Fibroblast of gingiva (primary cell): ENCODE measurements around the gene LRRC49.
"Not testable (repeated sequence)": the region's sequence is repeated elsewhere in the genome, so short reads cannot be mapped to it uniquely, and the experiment has no call there.

Experiments
- DNase-seq: peaks from one replicate; pipeline ENCODE4 v3.0.0-alpha.2; 2011; ENCODE audit warnings: low read depth

LRRC49 gene

DNA sequence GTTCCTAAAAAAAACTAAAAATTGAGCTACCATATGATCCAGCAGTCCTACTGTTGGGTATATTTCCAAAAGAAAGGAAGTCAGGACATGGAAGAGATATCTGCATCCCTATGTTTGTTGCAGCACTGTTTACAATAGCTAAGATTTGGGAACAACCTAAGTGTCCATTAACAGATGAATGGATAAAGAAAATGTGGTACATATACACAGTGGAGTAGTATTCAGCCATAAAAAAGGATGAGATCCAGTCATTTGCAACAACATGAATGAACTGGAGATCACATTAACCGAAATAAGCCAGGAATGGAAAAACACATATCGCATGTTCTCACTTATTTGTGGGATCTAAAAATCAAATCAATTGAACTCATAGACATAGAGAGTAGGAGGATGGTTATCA lies 29.5 kb downstream of the LRRC49 start:
- DNase-seq: no peak

DNA sequence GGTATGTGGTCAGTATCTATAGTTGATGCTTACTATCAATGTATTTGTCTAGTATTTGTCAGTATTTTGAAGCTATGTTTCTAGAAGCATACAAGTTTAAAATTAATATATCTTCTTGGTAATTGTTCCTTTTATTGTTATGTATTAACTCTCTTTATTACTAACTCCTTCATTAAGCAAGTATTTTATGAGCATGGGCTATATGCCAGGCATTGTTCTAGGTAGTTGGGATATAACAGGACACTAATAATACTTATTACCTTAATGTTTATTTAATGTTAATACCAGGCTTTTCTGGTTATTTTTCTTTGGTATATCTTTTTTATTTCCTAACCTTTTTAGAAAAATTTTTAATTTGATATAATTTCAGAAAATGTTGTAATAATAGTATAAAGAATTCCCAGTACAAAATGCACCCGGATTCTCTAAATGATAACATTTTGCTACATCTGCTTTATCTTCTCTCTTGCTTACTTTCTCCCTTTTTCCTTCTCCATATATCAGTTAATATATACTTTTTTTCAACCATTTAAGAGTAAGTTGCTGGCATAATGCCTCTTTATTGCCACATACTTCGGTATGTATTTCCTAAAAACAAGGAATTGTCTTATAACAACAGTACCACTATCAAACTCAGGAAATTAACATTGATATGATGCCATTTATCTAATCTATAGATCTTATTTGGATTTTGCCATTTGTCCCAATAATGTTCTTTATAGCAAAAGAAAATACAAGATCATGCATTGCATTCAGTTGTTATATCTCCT lies 30.9 kb downstream of the LRRC49 start:
- no peak for DNase-seq

DNA sequence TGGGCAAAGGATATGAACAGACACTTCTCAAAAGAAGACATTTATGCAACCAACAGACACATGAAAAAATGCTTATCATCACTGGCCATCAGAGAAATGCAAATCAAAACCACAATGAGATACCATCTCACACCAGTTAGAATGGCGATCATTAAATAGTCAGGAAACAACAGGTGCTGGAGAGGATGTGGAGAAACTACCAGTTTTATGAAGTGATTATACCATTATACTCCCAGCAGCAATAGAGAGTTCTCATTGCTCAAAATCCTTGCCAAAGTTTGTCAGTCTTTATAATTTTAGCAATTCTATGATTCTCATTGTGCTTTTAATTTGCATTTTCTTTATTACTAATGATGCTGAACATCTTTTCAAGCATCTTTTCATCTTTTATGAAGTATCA lies 34.3 kb downstream of the LRRC49 start:
- DNase-seq: not testable (repeated sequence)

DNA sequence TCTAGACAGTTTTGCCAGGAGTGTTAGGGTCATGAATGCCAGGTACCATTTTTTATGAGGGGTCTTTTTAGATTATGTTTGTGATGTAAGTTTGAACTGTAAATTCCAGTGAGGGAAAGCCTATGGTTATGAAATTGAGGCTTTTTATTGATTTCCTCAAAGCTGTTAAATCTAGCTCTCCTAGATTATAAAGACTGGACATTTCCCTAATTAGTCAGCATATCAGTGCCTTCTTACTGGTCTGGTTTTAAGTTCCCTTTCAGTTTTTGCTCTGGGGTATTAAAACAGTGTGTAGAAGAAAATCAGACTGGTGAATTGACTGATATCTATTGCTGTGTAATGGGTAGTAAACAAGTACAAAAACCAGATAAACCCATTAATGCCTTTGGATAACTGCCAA lies 39.2 kb downstream of the LRRC49 start:
- DNase-seq: no peak

DNA sequence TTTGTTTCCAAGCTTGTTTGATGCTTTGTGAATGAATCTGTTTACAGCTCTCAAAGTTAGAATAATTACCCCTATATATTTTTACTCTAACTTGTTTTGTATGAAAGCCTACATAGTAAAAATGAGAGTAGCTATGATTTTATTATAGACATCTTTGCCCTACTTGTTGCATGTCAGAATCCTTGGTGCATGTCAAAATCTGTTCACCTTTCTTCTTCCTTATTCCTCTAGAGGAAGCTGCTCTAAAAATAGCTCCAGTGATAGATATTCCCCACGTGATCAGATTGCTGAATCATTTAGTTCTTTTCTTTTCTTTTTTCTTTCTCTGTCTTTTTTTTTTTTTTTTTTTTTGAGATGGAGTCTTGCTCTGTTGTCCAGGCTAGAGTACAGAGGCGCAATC lies 39.8 kb downstream of the LRRC49 start:
- no peak for DNase-seq

DNA sequence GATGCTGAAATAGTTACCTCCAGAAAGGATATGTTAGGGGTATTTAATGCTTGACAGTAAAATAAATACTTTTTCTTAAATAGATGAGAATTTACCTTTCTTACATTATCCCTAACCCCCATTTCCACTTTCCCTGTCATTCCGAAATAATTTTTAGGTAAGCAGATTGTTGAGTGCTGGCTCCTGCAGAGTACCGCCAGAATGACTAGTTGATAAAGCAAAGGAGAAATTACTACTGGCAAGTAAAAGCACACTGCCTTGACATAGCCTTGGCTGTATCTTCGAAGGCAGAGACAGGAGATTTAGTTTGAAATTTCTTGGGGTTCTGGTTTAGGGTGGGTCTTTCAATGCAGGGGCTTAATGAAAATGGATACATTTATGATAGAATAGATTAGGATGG lies 40.8 kb downstream of the LRRC49 start:
- no peak for DNase-seq

DNA sequence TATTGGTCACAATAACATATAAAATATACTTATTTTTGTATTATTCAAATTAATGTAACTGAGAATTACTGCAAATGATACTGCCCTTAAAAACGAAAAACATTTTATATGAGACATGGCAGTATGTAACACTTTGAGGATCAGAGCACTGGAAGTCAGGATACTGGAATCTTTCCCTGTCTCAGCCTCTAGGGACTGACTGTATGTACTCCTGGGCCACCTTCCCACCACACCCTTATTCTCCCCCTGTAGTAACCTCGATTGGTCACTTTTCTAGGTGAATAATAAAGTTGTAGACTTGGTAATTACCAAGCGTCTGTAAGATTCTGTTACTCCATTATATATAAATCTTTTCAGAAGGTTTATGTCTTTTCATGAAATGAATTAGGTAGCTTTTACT lies 43.0 kb downstream of the LRRC49 start:
- no peak for DNase-seq

DNA sequence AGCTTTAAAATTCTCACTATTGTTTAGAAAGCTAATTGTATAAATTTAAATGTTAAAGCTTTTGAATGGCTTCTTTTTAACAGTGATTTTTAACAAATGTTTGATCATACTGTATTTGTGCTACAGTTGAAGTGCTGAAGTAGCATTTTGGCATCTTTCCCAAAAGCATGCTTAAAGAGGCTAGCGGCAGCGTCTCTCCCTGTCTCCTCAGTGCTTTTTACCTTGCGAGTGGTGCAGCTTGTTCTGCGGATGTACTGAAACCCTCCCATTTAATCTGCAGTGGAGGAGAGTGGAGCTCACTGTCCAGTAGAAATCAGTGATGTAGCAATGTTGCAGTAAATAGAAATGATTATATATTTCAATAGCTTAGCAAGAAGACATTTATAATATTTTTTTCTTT lies 43.7 kb downstream of the LRRC49 start:
- DNase-seq: no peak

DNA sequence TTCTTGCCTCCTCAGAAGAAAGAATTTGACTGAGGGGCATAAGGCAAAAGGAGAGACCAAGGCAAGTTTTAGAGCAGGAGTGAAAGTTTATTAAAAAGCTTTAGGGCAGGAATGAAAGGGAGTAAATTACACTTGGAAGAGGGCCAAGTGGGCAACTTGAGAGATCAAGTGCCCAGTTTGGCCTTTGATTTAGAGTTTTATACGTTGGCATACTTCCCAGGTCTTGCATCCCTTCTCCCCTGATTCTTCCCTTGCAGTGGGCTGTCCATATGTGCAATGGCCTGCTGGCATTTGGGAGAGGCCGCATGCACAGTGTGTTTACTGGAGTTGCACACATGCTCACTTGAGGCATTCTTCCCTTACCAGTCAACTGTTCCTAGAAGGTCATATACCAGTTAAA lies 50.7 kb downstream of the LRRC49 start:
- peak; percentile 12 for DNase-seq

DNA sequence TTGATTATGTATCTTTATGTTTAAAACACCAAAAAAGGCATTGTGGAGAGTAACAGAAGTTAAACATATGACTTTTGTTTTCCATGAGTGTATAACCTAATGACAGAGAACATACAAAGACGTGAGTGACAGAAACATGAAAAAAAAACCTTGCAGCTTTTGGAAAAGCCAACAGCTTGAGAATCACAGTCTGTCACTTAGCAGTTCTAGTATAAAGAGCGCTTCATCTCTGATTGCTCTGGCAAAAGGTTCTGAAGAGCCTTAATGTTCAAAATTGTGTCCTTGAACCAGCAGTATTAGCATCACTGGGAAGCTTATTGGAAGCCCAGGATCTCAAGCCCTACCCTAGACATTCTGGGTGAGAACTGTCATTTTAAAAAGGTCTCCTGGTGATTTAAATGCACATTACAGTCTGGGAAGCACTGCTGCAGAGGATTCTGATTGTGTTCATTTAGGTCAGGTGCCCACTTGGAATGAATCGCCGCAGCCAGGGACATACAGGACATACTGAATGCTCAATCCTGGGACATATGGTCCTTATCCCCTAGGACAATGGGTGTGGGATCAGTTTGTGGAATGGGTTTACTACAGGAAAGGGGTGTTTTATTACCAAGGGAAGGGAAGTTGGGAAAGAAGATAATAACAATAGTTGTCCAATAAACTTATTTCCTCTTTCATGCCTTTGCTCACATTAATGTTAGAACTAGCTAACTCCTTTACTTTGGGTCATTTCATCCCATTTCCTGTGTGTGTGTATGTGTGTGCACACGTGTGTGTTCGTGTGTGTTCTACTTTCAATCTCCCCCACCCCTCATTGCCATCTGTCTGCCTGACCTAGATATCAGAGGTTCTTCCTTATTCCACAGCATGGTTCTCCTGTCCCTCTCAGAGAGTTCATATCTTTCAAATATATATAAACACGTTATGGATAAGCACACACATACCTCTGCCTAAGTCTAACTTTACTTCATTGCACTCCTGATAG lies 55.0 kb downstream of the LRRC49 start:
- DNase-seq: no peak

DNA sequence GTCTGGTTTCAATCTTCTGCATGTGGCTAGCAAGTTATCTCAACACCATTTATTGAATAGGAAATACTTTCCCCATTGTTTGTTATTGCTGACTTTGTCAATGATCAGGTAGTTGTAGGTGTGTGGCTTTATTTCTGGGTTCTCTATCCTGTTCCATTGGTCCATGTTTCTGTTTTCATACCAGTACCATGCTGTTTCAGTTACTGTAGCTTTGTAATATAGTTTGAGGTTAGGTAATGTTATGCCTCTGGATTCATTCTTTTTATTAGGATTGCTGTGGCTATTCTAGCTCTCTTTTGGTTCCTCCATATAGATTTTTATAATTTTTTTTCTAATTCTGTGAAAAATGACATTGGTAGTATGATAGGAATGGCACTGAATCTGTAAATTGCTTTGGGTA lies 58.3 kb downstream of the LRRC49 start:
- DNase-seq: no peak

DNA sequence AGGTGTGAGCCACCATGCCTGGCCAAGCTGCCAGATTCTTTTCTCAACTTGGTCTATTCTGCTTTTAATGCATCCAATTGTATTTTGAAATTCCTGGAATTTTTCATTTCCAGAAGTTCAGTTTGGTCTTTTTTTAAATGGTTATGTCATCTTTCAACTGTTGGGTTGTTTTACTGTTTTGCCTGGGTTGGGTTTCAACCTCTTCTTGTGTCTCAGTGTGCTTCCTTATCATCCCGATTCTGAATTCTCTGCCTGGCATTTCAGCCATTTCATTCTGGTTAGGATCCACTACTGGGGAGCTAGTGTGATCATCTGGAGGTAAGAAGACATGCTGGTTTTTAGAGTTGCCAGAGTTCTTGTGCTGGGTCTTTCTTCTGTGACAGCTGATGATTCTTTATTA lies 61.5 kb downstream of the LRRC49 start:
- no peak for DNase-seq

DNA sequence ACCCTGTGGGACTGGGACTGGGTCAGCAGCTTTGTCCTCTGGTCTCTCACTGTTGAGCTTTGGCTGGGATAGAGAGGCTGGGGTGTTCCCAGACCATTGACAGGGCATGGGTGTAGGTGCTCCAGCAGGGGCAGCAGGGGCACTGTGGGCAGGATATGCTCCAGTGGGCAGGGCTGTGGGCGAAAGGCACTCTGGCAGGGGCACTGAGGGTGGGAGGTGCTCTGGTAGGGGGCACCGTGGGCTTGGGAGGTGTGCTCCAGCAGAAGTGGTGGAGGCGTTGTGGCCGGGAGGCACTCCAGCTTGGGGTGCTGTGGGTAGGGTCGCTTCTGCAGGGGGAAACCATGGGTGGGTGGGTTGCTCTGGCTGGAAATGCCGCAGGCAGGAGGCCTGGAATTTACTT lies 62.1 kb downstream of the LRRC49 start:
- no peak for DNase-seq

DNA sequence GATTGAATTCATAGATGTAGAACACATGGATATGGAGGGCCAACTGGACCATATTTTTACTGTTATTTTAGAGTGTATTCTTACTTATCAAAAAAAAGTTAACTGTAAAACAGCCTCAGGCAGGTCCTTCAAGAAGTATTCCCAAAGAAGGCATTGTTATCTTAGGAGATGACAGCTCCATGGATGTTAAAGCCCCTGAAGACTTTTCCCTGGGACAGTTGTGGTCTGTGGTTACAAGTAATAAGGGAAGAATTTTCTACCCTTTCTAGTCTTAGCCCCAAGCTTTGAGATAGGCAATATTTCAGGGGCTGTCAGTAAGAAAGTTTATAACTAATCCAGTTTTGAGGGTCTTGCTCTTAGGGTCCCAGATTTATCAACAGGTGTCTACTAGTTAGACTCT lies 62.5 kb downstream of the LRRC49 start:
- DNase-seq: no peak

DNA sequence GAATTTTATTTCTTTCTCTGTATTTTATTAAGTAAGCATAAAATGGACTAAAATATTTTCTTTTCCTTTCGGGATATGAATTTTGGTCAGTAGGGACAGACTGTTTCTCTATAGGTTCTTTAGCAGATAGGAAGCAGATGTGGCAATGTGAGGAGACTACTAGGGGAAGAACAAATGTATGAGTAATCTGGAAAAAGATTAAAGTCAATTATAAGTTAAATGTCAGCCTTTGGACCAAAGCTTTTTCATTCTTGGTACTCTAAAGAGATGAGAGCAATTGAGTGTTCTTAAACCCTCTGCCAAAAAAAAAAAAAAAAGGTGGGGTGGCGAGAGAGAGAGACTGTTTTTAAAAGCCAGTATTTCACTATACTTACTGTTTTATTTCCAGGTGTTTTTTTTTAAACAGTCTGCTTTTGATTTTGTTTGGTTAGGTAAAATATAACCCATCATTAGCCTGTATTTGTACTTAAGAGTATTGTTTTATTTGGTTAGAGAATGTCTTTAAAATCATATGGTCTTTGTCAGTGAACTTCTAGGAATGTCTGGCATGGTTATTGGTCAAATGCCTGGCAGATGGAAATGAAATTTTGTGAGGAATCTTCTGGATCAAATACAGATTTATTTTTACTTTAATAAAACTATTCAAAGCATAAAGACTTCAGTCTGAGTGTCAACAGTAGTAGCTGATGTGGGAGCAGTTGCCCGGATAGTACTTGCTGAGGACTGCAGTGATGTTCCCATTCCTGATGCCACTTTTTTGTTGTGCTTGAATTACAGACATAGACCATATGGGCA lies 63.8 kb downstream of the LRRC49 start:
- DNase-seq: peak; percentile 56

DNA sequence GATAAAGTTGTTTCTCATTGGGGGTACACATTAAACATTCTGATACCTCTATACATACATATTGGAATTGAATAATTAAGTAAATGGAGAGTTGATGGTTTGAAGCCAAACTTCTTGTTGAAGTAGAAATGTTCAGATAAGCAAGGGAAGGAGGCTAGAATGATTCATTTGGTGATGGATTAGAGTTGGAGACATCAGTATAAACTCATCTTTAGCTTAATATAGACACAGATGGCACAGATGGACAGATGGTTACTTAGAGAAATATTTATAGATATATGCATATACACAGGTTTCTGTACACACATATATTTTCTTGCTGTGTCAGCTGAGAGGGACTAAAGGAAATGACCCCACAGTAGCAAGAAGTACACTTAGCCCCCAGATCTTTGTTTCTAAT lies 69.5 kb downstream of the LRRC49 start:
- no peak for DNase-seq

DNA sequence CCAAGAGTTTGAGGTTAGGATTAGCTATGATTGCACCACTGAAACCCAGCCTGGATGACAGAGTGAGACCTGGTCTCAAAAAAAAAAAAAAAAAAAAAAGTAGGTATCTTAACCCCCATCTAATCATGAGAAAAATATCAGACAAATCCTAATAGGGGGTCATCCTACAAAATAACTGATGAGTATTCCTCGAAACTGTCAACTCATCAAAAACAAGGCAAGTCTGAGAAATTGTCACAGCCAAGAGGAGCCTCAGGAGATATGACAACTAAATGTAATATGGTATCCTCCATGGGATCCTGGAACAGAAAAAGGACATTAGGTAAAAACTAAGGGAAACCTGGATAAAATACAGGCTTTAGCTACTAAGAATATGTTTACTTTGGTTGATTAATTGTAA lies 70.6 kb downstream of the LRRC49 start:
- no peak for DNase-seq

DNA sequence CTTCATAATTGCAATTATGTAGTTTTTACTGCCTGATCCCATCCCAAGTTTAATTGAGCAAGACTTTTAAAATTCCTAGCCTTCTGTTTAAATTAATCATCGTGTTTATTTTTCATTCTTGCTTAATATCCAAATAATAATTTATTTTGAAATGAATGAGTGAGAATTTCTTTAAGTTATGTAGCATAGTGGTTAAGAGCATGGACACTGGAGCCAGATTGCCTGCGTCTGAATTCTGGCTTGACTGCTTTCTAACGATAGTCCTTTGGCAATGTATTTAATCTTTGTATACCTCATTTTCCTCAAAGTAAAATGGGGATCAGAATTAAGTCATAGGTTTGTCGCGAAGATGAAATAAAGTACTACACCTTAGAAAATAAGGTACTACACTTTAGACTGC lies 71.4 kb downstream of the LRRC49 start:
- peak; percentile 41 for DNase-seq

DNA sequence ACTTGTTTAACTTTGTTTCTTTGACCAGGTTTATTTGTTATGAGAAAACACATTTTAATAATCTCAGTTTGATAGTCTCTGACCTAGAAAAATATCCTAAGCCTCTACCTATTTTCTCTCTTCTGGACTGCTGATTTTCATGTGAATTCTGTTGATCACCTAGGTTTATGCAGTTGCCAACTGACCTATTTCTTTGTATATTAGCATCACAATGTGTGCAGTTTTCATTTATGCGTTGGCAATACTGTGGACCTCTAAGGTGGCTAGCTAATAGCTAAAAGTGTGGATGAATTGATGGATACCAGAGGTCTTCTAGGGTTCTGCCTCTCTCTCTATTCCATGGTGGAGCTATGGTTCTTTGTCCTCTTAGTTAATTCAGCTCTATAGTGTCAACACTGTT lies 72.1 kb downstream of the LRRC49 start:
- no peak for DNase-seq

DNA sequence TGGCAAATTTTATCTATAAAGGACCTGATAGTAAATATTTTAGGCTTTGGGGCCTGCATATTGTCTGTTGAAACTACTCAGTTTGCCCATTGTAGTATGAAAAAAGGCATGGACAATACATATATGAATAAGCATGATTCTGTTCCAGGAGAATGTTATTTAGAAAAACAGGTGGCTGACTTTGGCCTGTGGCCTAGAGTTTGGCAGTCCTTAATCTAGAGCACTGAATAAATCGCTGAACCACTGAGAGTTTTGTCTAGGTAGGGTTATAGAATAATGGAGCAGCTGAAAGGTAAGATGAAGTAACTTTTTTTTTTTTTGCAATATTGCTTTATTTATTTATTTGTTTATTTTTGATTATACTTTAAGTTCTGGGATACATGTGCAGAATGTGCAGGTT lies 75.0 kb downstream of the LRRC49 start:
- DNase-seq: no peak

DNA sequence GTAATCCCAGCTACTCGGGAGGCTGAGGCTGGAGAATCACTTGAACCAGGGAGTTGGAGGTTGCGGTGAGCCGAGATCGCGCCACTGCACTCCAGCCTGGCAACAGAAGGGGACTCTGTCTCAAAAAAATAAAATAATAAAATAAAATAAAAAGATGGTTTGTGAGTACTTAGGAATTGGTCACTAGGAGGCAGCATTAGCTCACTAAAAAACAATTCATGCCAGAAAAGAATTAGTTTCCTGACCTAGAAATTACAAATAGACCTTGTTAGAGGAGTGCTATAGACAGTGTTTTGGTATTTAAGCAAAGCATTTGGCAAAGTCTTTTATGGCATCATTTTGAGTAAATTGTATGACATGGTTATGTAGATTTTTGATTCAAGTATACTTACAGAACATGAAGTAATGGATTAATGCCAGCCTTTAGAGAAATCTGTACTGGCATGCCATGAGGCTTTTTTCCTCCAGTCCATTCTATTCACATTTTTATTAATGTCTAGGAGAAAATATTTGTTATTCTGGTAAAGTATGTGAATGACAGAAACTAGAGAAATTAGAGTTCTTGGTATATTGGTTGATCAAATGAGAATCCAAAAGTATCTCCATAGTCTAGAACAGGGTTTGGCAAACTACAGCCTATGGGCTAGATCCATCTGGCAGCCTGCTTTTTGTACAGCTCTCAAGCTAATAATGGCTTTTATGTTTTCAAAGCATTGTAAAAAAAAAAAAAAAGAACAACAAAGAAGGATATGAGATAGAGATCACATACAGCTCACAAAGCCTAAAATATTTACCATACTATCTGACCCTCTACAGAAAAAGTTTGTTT lies 81.6 kb downstream of the LRRC49 start:
- peak; percentile 54 for DNase-seq

DNA sequence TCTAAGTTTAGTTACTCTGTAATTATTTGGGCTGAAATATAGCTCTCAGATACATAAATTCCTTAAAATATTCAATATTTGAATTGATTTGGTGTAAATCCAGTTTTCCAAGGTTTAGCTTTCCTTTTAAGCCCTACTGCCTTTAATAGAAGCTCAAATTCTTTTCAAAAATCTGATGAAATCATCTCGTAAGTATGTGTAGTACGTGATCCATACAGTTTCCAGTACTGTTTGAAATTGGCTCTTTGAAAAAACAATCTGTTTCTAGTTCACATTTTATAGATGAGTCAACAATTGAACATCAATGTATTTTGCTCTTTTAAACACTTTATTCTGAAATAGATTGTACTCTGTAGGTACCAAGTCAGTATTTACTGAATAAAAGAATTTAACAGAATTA lies 84.2 kb downstream of the LRRC49 start:
- peak; percentile 38 for DNase-seq
